ENCODE data around the gene REC8. TPM values are rescaled to one million over a fixed set of nuclear protein-coding genes. Genes with fewer than 3 reads are reported as not detected.

Gene REC8
- total and polyA plus RNA-seq, 2 of the 13 experiments (the other 11 are each of a cell fraction or from before 2014, with no cell fraction given), result 3.4 to 14.7 TPM

DNA sequence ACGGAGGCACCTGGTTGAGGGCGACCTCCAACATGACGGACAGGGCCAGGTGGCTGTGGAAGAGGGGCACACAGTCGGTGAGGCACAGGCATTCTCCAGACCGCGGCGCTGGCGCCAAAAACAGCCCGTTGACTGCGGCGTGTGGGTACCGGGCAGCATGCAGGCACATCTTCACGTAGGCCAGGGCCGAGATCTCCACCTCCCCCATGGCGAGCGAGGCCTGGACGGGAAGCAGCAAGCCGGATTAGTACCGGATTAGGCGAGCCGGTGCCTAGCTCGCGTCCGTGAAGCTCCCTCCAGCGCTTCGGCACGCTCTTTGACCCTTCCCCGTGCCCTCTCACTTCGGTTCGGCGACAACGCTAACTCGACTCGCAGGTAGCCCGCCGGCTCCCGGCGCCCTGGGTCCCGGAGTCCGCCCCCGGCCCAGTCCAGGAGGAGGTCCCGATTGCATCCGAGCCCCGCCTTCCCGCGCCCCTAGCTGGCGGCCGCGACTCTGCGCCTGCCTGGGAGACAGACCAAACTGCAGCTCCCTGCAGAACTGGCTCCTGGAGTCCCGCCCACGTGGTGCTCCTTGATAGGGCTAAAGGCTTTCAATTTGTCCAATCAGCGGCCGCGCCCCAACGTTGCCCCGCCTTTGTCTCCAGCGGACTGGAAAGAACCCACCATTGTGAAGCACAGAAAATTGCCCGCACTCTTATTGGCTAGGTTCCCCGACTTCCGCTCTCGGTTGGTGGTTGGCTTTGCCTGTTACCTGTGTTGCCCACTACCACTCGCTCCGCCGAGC lies 30.6 kb upstream of the REC8 start, which contains the start of gene EMC9 (continued):
- TF ChIP-seq, protein P1, sequence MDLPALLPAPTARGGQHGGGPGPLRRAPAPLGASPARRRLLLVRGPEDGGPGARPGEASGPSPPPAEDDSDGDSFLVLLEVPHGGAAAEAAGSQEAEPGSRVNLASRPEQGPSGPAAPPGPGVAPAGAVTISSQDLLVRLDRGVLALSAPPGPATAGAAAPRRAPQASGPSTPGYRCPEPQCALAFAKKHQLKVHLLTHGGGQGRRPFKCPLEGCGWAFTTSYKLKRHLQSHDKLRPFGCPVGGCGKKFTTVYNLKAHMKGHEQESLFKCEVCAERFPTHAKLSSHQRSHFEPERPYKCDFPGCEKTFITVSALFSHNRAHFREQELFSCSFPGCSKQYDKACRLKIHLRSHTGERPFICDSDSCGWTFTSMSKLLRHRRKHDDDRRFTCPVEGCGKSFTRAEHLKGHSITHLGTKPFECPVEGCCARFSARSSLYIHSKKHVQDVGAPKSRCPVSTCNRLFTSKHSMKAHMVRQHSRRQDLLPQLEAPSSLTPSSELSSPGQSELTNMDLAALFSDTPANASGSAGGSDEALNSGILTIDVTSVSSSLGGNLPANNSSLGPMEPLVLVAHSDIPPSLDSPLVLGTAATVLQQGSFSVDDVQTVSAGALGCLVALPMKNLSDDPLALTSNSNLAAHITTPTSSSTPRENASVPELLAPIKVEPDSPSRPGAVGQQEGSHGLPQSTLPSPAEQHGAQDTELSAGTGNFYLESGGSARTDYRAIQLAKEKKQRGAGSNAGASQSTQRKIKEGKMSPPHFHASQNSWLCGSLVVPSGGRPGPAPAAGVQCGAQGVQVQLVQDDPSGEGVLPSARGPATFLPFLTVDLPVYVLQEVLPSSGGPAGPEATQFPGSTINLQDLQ (CRISPR knock-in tag; IDR thresholded peaks at IDR 0.05), result no peak
- TF ChIP-seq CHCHD3 (CRISPR knock-in tag; IDR thresholded peaks at IDR 0.05) (0 out of 2 replicates have a peak, but pooled peaks have one; percentile 92), MTF2 (CRISPR knock-in tag; IDR thresholded peaks at IDR 0.05; ENCODE audit: borderline replicate concordance) (no peak), KAT2B (IDR thresholded peaks at IDR 0.05; ENCODE audit: borderline replicate concordance, low read depth, low read length) (no peak), ZNF549 (CRISPR knock-in tag; IDR thresholded peaks at IDR 0.05) (no peak), TEAD3 (CRISPR knock-in tag; optimal IDR thresholded peaks at IDR 0.05; ENCODE audit: borderline replicate concordance) (no peak), ZEB1 (IDR thresholded peaks at IDR 0.05; ENCODE audit: insufficient replicate concordance, low read depth) (no peak), ZSCAN21 (CRISPR knock-in tag; IDR thresholded peaks at IDR 0.05; ENCODE audit: borderline replicate concordance) (peak; percentile 99), ETV6 (CRISPR knock-in tag; conservative IDR thresholded peaks at IDR 0.05) (no peak; the same call in 1 of the 2 replicates), STAT5B (CRISPR knock-in tag; IDR thresholded peaks at IDR 0.05) (0 out of 2 replicates have a peak, but pooled peaks have one; percentile 14), ATM (IDR thresholded peaks at IDR 0.05; ENCODE audit: borderline replicate concordance) (no peak), GZF1 (CRISPR knock-in tag; IDR thresholded peaks at IDR 0.05) (no peak), NR2F6 (IDR thresholded peaks at IDR 0.05) (no peak), NR2F6 (CRISPR knock-in tag; IDR thresholded peaks at IDR 0.05) (peak; percentile 18; the same call in 1 of the 2 replicates), HNRNPLL (IDR thresholded peaks at IDR 0.05; ENCODE audit: low read depth, low read length, poor library complexity, severe bottlenecking) (peak; percentile 86), RXRB (CRISPR knock-in tag; IDR thresholded peaks at IDR 0.05; ENCODE audit: borderline replicate concordance) (peak; percentile 57), ZSCAN31 (CRISPR knock-in tag; IDR thresholded peaks at IDR 0.05; ENCODE audit: low read depth) (peak; percentile 99)
- TF ChIP-seq, protein P2, sequence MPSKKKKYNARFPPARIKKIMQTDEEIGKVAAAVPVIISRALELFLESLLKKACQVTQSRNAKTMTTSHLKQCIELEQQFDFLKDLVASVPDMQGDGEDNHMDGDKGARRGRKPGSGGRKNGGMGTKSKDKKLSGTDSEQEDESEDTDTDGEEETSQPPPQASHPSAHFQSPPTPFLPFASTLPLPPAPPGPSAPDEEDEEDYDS (CRISPR knock-in tag; IDR thresholded peaks at IDR 0.05), result peak; percentile 98
- TF ChIP-seq, protein P3, sequence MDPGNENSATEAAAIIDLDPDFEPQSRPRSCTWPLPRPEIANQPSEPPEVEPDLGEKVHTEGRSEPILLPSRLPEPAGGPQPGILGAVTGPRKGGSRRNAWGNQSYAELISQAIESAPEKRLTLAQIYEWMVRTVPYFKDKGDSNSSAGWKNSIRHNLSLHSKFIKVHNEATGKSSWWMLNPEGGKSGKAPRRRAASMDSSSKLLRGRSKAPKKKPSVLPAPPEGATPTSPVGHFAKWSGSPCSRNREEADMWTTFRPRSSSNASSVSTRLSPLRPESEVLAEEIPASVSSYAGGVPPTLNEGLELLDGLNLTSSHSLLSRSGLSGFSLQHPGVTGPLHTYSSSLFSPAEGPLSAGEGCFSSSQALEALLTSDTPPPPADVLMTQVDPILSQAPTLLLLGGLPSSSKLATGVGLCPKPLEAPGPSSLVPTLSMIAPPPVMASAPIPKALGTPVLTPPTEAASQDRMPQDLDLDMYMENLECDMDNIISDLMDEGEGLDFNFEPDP (CRISPR knock-in tag; conservative IDR thresholded peaks at IDR 0.05), result no peak
- TF ChIP-seq, protein P4, sequence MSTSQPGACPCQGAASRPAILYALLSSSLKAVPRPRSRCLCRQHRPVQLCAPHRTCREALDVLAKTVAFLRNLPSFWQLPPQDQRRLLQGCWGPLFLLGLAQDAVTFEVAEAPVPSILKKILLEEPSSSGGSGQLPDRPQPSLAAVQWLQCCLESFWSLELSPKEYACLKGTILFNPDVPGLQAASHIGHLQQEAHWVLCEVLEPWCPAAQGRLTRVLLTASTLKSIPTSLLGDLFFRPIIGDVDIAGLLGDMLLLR (CRISPR knock-in tag; IDR thresholded peaks at IDR 0.05), result peak; percentile 89
- TF ChIP-seq, protein P5, sequence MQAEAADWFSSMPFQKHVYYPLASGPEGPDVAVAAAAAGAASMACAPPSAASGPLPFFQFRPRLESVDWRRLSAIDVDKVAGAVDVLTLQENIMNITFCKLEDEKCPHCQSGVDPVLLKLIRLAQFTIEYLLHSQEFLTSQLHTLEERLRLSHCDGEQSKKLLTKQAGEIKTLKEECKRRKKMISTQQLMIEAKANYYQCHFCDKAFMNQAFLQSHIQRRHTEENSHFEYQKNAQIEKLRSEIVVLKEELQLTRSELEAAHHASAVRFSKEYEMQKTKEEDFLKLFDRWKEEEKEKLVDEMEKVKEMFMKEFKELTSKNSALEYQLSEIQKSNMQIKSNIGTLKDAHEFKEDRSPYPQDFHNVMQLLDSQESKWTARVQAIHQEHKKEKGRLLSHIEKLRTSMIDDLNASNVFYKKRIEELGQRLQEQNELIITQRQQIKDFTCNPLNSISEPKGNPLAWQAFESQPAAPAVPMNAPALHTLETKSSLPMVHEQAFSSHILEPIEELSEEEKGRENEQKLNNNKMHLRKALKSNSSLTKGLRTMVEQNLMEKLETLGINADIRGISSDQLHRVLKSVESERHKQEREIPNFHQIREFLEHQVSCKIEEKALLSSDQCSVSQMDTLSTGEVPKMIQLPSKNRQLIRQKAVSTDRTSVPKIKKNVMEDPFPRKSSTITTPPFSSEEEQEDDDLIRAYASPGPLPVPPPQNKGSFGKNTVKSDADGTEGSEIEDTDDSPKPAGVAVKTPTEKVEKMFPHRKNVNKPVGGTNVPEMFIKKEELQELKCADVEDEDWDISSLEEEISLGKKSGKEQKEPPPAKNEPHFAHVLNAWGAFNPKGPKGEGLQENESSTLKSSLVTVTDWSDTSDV (CRISPR knock-in tag; IDR thresholded peaks at IDR 0.05), result no peak
- TF ChIP-seq, protein P6, sequence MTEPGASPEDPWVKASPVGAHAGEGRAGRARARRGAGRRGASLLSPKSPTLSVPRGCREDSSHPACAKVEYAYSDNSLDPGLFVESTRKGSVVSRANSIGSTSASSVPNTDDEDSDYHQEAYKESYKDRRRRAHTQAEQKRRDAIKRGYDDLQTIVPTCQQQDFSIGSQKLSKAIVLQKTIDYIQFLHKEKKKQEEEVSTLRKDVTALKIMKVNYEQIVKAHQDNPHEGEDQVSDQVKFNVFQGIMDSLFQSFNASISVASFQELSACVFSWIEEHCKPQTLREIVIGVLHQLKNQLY (CRISPR knock-in tag; IDR thresholded peaks at IDR 0.05), result peak; percentile 81

Measured in HepG2 (cell line).